Umbilical cord (tissue), 2 donors: Measurements from ENCODE around the gene DHX38. TPM values are rescaled to one million over a fixed set of nuclear protein-coding genes. Genes with fewer than 3 reads are reported as not detected.
A peak's percentile ranks its signal among the peaks of the same experiment; 100 is the strongest.

Experiments used
- DNase-seq: peaks from one replicate; pipeline ENCODE4 v3.0.0-alpha.2; 2015; ENCODE audit warnings: low spot score
- total RNA-seq: library from RNA; depleted of rRNA; stranded (reverse); fragments of >200 nt; gene quantifications from one replicate; pipeline ENCODE4 v1.2.3, GENCODE V29; 2014; ENCODE audit warnings: low replicate concordance; ENCODE audit not compliant: insufficient read depth

DHX38 gene
- total RNA-seq, 1 donor from 2014 or later: 63.6 TPM

GRCh38 chr16:72083778-72084404, 9.8 kb upstream of the DHX38 start:
- DNase-seq: no peak

GRCh38 chr16:72084445-72084844, 9.2 kb upstream of the DHX38 start:
- DNase-seq: no peak

- no peak for DNase-seq
Measured at GRCh38 chr16:72085002-72085401, 8.6 kb upstream of the DHX38 start.

- no peak for DNase-seq
Measured at GRCh38 chr16:72091217-72091616, 2.4 kb upstream of the DHX38 start.

DNA sequence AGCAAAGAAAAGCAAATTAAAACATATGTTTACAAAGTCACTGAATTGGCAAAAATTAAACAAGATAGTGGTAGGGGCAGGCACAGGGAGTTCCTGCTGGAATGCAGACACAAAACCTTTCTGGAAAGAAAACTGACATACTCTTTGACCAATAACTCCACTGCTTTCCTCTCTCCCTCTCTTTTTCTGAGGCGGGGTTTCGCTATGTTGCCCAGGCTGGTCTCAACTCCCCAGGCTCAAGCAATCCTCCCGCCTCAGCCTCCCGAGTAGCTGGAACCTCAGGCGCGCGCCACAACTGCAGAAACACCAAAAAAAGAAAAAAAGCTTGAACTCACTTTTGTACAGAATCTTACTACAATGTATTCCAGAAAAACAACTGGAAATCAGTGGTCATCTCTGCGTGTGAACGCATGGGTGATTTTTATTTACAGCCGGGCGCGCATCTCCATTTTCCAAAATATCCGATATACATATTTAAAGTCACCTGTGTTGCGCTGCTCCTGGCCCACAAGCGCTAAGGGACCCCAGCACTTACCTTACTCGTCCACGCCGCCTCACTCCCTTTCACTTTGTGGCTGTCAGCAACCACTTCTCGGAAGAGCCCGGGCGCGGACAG, 707 bp upstream of the DHX38 start:
- peak; percentile 48 for DNase-seq

GRCh38 chr16:72094266-72094610, 591 bp downstream of the DHX38 start:
- DNase-seq: no peak

DNA sequence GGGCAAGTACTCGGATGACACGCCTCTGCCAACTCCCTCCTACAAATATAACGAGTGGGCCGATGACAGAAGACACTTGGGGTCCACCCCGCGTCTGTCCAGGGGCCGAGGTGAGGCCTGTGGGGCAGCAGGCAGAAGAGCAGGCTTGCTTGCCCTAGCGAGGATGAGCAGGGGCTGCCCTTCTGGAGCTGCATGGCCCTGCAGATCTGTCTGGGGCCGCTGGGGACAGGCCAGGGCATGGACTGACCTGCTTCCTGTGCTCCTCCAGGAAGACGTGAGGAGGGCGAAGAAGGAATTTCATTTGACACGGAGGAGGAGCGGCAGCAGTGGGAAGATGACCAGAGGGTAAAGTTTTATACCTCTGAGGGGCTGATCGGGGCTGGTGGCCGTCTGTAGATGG, 5.3 kb downstream of the DHX38 start:
- DNase-seq: no peak

DNA sequence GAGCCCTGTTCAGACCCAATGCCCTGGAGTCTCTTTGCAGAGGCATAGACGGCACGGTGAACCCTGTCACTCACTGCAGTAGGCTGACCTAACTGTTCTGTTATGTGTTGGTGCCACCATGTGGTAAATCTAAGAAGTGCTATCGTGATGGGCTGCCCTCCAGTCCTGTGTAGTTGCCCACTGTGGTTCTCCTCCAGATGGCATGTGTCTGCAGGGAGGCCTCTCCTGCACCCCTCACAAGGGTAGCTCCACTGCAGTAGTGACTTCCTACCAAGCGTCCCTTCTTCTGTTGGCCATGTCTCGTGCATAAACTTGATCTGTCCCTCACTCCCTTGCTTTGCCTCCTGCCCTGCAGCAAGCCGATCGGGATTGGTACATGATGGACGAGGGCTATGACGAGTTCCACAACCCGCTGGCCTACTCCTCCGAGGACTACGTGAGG, 5.8 kb downstream of the DHX38 start:
- DNase-seq: peak; percentile 42

DNA sequence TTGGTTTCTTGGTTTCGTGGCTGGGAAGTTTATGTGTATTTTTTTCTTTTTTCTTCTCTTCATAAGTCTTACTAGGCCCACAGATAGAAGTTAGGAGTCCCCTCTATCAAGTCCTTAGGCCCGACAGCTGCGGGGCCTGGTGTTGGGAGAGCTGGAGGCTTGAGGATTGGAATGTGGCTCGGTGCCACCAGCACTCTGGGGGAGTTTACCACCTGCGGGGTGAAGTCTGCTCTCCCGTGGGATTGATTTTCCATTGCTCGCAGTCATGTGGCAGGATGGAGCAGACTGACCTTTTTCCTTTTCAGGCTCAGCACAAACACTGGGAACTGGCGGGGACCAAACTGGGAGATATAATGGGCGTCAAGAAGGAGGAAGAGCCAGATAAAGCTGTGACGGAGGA, 7.5 kb downstream of the DHX38 start:
- no peak for DNase-seq

DNA sequence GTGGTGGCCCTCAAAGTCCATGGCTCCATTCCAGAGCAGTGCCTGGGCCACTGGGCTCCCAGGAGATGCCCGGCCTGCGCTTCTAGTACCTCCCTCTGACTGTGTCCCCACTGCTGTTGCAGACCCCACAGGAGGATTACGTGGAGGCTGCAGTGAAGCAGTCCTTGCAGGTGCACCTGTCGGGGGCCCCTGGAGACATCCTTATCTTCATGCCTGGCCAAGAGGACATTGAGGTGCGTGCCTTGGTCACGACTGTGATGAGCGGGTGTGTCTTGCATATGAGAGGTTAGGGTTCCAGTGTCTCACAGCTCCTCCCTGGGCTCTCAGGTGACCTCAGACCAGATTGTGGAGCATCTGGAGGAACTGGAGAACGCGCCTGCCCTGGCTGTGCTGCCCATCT, 11.3 kb downstream of the DHX38 start:
- DNase-seq: no peak

DNA sequence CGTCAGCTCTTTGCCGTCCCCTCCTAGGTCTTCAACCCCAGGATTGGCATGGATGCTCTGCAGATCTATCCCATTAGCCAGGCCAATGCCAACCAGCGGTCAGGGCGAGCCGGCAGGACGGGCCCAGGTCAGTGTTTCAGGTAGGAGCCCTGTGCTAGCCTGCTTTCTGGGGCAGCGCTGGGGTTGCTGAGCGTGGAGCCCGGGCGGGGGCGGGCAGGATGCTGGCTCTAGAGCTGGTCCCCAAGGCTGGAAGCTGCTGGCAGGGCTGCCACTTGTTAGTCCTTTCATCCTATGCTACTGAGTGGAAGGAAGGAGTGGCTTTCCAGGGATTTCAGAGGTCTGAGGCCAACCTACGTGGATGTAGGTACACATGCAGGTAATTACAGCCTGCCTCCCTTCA, 12.3 kb downstream of the DHX38 start:
- no peak for DNase-seq

DNA sequence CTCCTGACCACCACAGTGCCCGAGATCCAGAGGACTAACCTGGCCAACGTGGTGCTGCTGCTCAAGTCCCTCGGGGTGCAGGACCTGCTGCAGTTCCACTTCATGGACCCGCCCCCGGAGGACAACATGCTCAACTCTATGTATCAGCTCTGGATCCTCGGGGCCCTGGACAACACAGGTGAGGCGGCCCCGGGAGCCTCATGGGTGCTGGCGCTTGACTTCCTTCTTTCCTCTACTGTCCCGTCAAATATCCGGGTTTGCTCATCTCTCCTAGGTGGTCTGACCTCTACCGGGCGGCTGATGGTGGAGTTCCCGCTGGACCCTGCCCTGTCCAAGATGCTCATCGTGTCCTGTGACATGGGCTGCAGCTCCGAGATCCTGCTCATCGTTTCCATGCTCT, 13.7 kb downstream of the DHX38 start:
- no peak for DNase-seq

- no peak for DNase-seq
Measured at GRCh38 chr16:72108353-72109102, 14.9 kb downstream of the DHX38 start.

DNA sequence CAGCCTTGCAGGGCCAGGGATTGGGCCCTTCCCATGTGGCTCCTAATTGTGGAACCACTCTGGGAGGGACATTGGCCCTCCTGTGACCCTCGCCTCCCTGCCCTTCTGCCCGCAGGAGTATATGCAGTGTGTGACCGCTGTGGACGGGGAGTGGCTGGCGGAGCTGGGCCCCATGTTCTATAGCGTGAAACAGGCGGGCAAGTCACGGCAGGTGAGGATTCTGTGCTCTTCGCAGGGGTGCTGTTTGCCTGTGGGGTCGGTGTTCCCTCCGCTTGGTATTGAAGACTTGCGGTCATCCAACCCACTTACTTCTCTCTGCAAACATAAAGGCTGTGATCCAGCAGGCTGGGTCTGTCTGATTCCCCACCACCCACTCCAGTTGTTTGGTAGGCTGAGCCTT, 15.7 kb downstream of the DHX38 start:
- no peak for DNase-seq

DNA sequence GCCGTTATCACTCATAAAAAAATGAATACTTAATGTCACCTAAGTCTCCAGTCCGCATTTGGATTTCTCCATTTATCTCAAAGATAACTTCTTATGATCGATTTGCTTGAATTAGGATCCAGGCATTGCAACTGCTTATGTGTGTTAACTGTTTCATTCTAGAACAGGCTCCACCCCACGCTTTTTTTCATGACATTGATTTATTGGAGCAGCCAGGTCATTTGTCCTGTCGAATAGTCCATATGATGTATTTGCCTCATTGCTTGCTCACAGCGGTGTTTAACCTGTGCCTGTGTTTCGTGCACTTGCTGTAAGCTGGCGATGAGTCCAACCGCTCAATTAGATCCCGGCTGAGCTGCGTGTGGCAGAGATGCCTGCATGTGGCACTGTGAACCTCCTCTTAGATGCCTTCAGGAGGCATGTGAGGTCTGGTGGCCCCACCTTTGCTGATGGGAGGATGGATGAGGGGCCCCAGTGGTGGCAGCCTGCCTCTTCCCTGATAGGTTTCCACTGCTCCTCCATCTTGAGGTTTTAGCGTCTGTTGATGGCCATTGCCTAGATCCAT, 16.4 kb downstream of the DHX38 start:
- DNase-seq: no peak

GRCh38 chr16:72110662-72111615, 17.3 kb downstream of the DHX38 start:
- DNase-seq: no peak

DNA sequence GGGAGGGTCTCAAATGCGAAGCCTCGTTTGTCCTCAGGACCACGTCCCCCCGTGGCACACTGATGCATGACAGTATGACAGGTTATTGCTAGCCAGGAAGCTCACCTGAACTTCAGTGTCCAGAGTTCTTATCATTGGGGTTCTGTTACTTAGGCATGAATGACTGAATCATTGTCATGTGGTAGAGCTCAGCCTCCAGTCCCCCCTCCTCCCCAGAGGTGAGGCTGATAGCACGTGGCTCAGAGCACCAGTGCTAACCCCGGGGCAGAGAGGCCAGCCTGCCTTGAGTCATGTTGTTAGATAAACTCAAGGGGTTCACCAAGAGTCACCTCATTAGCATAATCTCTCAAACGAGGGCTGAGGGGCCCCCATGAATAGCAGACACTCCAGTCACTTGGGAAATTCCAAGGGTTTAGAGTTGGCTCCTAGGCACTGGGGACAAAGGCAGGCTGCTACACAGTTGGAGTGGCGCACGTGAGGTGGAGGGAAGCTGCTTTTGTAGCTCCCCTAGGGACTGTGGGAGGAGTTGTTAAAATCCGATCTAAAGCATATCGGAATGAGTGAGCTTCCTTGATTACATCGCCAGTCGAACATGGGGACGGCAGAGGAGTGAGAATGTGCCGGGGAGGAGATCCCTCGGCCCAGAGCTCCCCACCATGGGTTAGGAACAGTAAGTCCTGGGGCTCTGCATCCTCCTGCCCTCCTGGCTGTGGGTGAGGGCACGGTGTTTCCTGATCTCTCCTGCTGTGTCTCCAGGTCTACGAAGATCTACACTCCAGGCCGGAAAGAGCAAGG, 18.2 kb downstream of the DHX38 start:
- DNase-seq: no peak

DNA sequence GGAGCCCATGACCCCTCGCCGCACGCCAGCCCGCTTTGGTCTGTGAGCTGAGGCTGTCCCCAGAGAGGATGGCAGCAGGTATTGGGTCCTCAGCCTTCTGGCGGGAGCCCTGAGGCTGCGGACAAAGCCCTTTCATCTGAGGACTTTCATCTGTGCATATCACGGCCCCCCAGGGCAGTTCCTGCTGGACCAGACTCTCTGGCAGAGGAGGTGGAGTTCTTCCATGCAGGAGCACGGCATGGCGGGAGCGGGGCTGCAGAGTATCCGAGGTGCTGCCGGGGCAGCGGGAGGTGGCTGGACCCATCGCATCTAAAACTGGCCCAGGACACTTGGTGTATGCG, 18.8 kb downstream of the DHX38 start:
- no peak for DNase-seq

GRCh38 chr16:72112906-72113615, 19.4 kb downstream of the DHX38 start:
- DNase-seq: no peak

DNA sequence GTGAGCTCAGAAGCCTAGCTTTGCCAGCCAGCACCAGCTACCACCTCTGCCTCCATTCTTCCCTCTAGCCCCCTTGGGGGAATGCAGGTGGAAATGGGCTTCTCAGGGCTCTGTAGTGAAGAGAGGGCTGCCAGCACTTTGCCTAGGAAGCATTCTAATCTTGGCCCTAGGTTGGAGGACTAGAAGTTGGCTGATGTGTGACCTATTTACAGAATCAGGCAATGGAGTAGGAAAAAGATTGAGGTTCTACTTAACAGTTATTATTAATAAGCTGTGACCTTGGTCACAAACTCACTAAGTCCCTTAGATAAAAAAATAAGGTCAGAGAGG, 19.9 kb downstream of the DHX38 start:
- no peak for DNase-seq
